ENCODE results near the gene GSTA1. TPM values are rescaled to one million over a fixed set of nuclear protein-coding genes. Genes with fewer than 3 reads are reported as not detected.

The GSTA1 gene
- total RNA-seq, 1 experiment from 2014 or later: not detected

- Histone ChIP-seq H3K14ac (ENCODE audit: insufficient read depth, low read length) (no peak overlapping the region), H2BK120ac (ENCODE audit: low read depth, low read length, poor library complexity, severe bottlenecking) (no peak overlapping the region), H3K27ac (ENCODE audit: insufficient read length, low read depth, low read length) (no peak overlapping the region), H3K79me1 (ENCODE audit: insufficient read depth, low read depth, low read length, poor library complexity, severe bottlenecking) (no peaks in the 10 kb centered on the region), H3K9ac (ENCODE audit: extremely low read depth, insufficient read length, low read length) (no peak overlapping the region), H2BK20ac (ENCODE audit: low read depth, low read length, poor library complexity, severe bottlenecking) (no peak overlapping the region), H2AK5ac (ENCODE audit: insufficient read length, low read length) (no peak overlapping the region), H2BK15ac (ENCODE audit: low read depth, low read length) (no peak overlapping the region), H2BK5ac (ENCODE audit: insufficient read length, low read length) (no peak overlapping the region), H3K18ac (ENCODE audit: insufficient read length, low read depth, low read length) (no peak overlapping the region), H3K23me2 (ENCODE audit: insufficient read length, low read depth, low read length, poor library complexity, severe bottlenecking) (no peaks in the 10 kb centered on the region), H4K8ac (replicated peaks; ENCODE audit: insufficient read length, low read depth, low read length) (no peak overlapping the region), H3K4ac (ENCODE audit: low read depth, low read length) (no peak overlapping the region), H3K9me3 (ENCODE audit: control insufficient read depth, low read depth, low read length) (no peaks in the 10 kb centered on the region), H3K4me1 (ENCODE audit: insufficient read depth, low read length) (no peaks in the 10 kb centered on the region; the same call in 1 of the 2 replicates), H4K5ac (ENCODE audit: insufficient read length, low read depth, low read length) (no peak overlapping the region), H3T11ph (ENCODE audit: low read length) (no peak overlapping the region), H4K91ac (ENCODE audit: insufficient read length, low read depth, low read length) (no peak overlapping the region), H3K27me3 (ENCODE audit: insufficient read depth, low read length) (no peaks in the 10 kb centered on the region), H2AFZ (ENCODE audit: low read length) (no peak overlapping the region), H3K79me2 (ENCODE audit: insufficient read depth, low read length) (no peaks in the 10 kb centered on the region), H3K4me2 (ENCODE audit: insufficient read depth, insufficient read length, low read length) (no peak overlapping the region), H2BK12ac (ENCODE audit: insufficient read length, low read depth, low read length) (no peak overlapping the region), H3K23ac (ENCODE audit: insufficient read length, low read depth, low read length) (no peak overlapping the region), H4K20me1 (ENCODE audit: control insufficient read depth, insufficient read depth, insufficient read length) (no peaks in the 10 kb centered on the region), H3K56ac (ENCODE audit: insufficient read length, low read depth, low read length) (no peak overlapping the region)
- peaks cover 16 to 19% of the 10 kb centered on the region in 2 experiments for H3K9me3 Mint-ChIP-seq
- no peak for DNase-seq
- H3K27ac Mint-ChIP-seq: no peak overlapping the region
- no peak for TF ChIP-seq CTCF (conservative IDR thresholded peaks at IDR 0.05)
- H3K4me3 Mint-ChIP-seq: no peak overlapping the region
- peaks cover 3% of the 10 kb centered on the region for H3K27me3 Mint-ChIP-seq (ENCODE audit: low read depth)
- H3K4me1 Mint-ChIP-seq: peaks cover 13 to 16% of the 10 kb centered on the region in 2 experiments
- H3K36me3 Mint-ChIP-seq (ENCODE audit: insufficient read depth in 1 of 3, low read depth in 3 of 3): peaks cover 7 to 20% (median 13%) of the 10 kb centered on the region in 3 experiments
Observed at GRCh38 chr6:52752310-52752709, 51.3 kb downstream of the GSTA1 start.

Measured in H9 (cell line).